HCT116 (cell line): ENCODE results near the gene ISCA1. TPM values are rescaled to one million over a fixed set of nuclear protein-coding genes. Genes with fewer than 3 reads are reported as not detected.

ENCODE experiments used
- ATAC-seq: fragments of 200-7000 bp; cut with Tn5 transposase; 2 replicates; pipeline ENCODE4 v1.9.1; 2020; ENCODE audit warnings: mild to moderate bottlenecking, moderate library complexity
- BruUV-seq: library from RNA; stranded (reverse); fragments of 400-500 nt; replicated peaks from 2 replicates; lab custom pipeline; 2021; lab: Mats Ljungman, UMichigan
- CTCF ChIA-PET: fragments of 300-600 bp; sonication (Branson Sonifier 250); formaldehyde crosslinking; loops from one replicate; lab custom pipeline; 2021; ENCODE audit warnings: antibody characterized with exemption; lab: Charles Lee
- POLR2A ChIA-PET: fragments of 300-600, 350-600 bp; sonication (Branson Sonifier 250); formaldehyde crosslinking; loops from one replicate; lab custom pipeline; 2021; ENCODE audit warnings: antibody characterized with exemption; lab: Charles Lee
- RAD21 ChIA-PET, 2 experiments: fragments of 300-600 bp; sonication (Branson Sonifier 250); formaldehyde crosslinking; loops; one replicate each; lab custom pipeline; 2023; ENCODE audit warnings: low total read pairs in 2 of 2; ENCODE audit not compliant: uncharacterized antibody in 2 of 2, unreplicated experiment in 2 of 2, low non-redundant PET in 1 of 2; lab: Charles Lee
- DNase-seq: peaks from one replicate; pipeline ENCODE4 v3.0.0-alpha.2; 2010; ENCODE audit warnings: low read depth, low spot score
- H2AFZ ChIP-seq: fragments of 200-600 bp; shearing (Covaris generic), sonication (generic); 2 replicates; pipeline ENCODE4 v1.6.1; 2017; ENCODE audit warnings: low read depth, mixed run types, mixed read lengths, antibody characterized with exemption, low read length; ENCODE audit not compliant: poor library complexity, severe bottlenecking
- H3K27ac ChIP-seq: 2 replicates; pipeline ENCODE4 v1.5.1; 2012; ENCODE audit warnings: low read depth, low read length
- H3K27me3 ChIP-seq: fragments of 200-600 bp; sonication (generic); 2 replicates; pipeline ENCODE4 v1.6.1; 2016; ENCODE audit warnings: mixed run types, low read length, mixed read lengths; ENCODE audit not compliant: insufficient read depth
- H3K36me3 ChIP-seq, 2 experiments: fragments of 200-500 bp in 1 of 2; fragments of 200-600 bp in 1 of 2; sonication (Bioruptor generic) in 1 of 2; sonication (generic) in 1 of 2; 2 replicates each; pipeline versions ENCODE4 v1.5.1 to v1.6.1; 2014 to 2016; ENCODE audit warnings: low read length in 2 of 2, inconsistent platforms in 1 of 2, mixed read lengths in 1 of 2, mixed run types in 1 of 2; ENCODE audit not compliant: insufficient read depth in 2 of 2, control insufficient read depth in 1 of 2
- H3K4me1 ChIP-seq, 2 experiments: fragments of 200-600 bp in 1 of 2; sonication (generic) in 1 of 2; 2 replicates each; pipeline versions ENCODE4 v1.5.1 to v1.6.1; 2012 to 2017; ENCODE audit warnings: low read length in 2 of 2, inconsistent platforms in 1 of 2, mild to moderate bottlenecking in 1 of 2, mixed read lengths in 1 of 2, mixed run types in 1 of 2, moderate library complexity in 1 of 2; ENCODE audit not compliant: insufficient read depth in 2 of 2, control insufficient read depth in 1 of 2
- H3K4me2 ChIP-seq: fragments of 200-600 bp; sonication (generic); 2 replicates; pipeline ENCODE4 v1.6.1; 2017; ENCODE audit warnings: mixed run types, low read length, mixed read lengths
- H3K4me3 ChIP-seq, 2 experiments: fragments of 200-600 bp in 1 of 2; sonication (generic) in 1 of 2; replicated peaks in 1 of 2; 2 replicates each; pipeline ENCODE4 v1.5.1; 2011 to 2016; ENCODE audit warnings: low read length in 2 of 2, control low read depth in 1 of 2, low read depth in 1 of 2, mild to moderate bottlenecking in 1 of 2, mixed read lengths in 1 of 2, mixed run types in 1 of 2
- H3K79me2 ChIP-seq: fragments of 200-600 bp; sonication (generic); 2 replicates; pipeline ENCODE4 v1.6.1; 2017; ENCODE audit warnings: mild to moderate bottlenecking, mixed run types, low read length, moderate library complexity, mixed read lengths; ENCODE audit not compliant: insufficient read depth
- H3K9ac ChIP-seq: fragments of 200-600 bp; sonication (generic); 2 replicates; pipeline ENCODE4 v1.6.1; 2016; ENCODE audit warnings: low read length, mixed read lengths
- H3K9me2 ChIP-seq: fragments of 200-600 bp; sonication (generic), shearing (Covaris generic); 2 replicates; pipeline ENCODE4 v1.6.1; 2017; ENCODE audit warnings: mixed run types, mild to moderate bottlenecking, moderate library complexity; ENCODE audit not compliant: insufficient read depth
- H3K9me3 ChIP-seq, 2 experiments: fragments of 200-500 bp in 1 of 2; fragments of 200-600 bp in 1 of 2; sonication (Bioruptor generic) in 1 of 2; sonication (generic) in 1 of 2; 2 replicates each; pipeline ENCODE4 v1.6.1; 2014 to 2017; ENCODE audit warnings: low read length in 2 of 2, mixed read lengths in 2 of 2, inconsistent platforms in 1 of 2, low read depth in 1 of 2, mild to moderate bottlenecking in 1 of 2, mixed run types in 1 of 2, moderate library complexity in 1 of 2; ENCODE audit not compliant: control insufficient read depth in 1 of 2, insufficient read depth in 1 of 2
- H4K20me1 ChIP-seq: fragments of 200-600 bp; sonication (generic), shearing (Covaris generic); 2 replicates; pipeline ENCODE4 v1.6.1; 2017; ENCODE audit warnings: mixed run types, mild to moderate bottlenecking, moderate library complexity; ENCODE audit not compliant: insufficient read depth
- CEBPB ChIP-seq: IDR thresholded peaks from 2 replicates; pipeline ENCODE4 v1.6.1; 2012; ENCODE audit warnings: low read depth
- ELF1 ChIP-seq: IDR thresholded peaks from 2 replicates; pipeline ENCODE4 v1.6.1; 2012; ENCODE audit warnings: low read depth, borderline replicate concordance
- EZH2 ChIP-seq: fragments of 200-600 bp; sonication (generic); IDR thresholded peaks from 2 replicates; pipeline ENCODE4 v1.6.1; 2017; ENCODE audit warnings: antibody characterized with exemption, mixed run types
- JUND ChIP-seq: IDR thresholded peaks from 2 replicates; pipeline ENCODE4 v1.6.1; 2012
- POLR2A ChIP-seq: IDR thresholded peaks from 2 replicates; pipeline ENCODE4 v1.7.0; 2011; ENCODE audit warnings: borderline replicate concordance; ENCODE audit not compliant: insufficient read depth, insufficient read length; ENCODE audit errors: extremely low read depth
- SIN3A ChIP-seq: IDR thresholded peaks from 2 replicates; pipeline ENCODE4 v1.6.1; 2012; ENCODE audit warnings: low read depth
- SP1 ChIP-seq: IDR thresholded peaks from 2 replicates; pipeline ENCODE4 v1.6.1; 2012; ENCODE audit warnings: low read depth
- SRF ChIP-seq: IDR thresholded peaks from 2 replicates; pipeline ENCODE4 v1.6.1; 2012; ENCODE audit warnings: low read depth
- TCF7L2 ChIP-seq: IDR thresholded peaks from 2 replicates; pipeline ENCODE4 v1.7.0; 2011; ENCODE audit warnings: borderline replicate concordance, inconsistent platforms; ENCODE audit not compliant: insufficient read depth, insufficient read length; ENCODE audit errors: extremely low read depth
- YY1 ChIP-seq: IDR thresholded peaks from 2 replicates; pipeline ENCODE4 v1.6.1; 2011; ENCODE audit warnings: low read length, low read depth, moderate library complexity, mild to moderate bottlenecking; ENCODE audit not compliant: insufficient replicate concordance; ENCODE audit errors: extremely low read depth
- ZBTB33 ChIP-seq: IDR thresholded peaks from 2 replicates; pipeline ENCODE4 v1.6.1; 2011; ENCODE audit warnings: mild to moderate bottlenecking, low read length, moderate library complexity; ENCODE audit not compliant: insufficient replicate concordance; ENCODE audit errors: extremely low read depth
- ZNF274 ChIP-seq: fragments of 200-500 bp; sonication (Bioruptor generic); IDR thresholded peaks from 2 replicates; pipeline ENCODE4 v1.6.1; 2014; ENCODE audit warnings: mild to moderate bottlenecking, low read depth, low read length, inconsistent platforms
- intact Hi-C: fragments of 100-400 bp; cut with micrococcal nuclease; formaldehyde crosslinking; loops from 2 replicates; pipeline ENCODE4 v1.10.0; 2022
- total RNA-seq: library from RNA; stranded (reverse); gene quantifications from one replicate; pipeline ENCODE4 v1.2.1, GENCODE V29; 2021; ENCODE audit not compliant: unreplicated experiment
- TF ChIP-seq, protein P1 (sequence below): IDR thresholded peaks from 2 replicates; pipeline ENCODE4 v1.6.1; 2012
- TF ChIP-seq, protein P2 (sequence below): IDR thresholded peaks from 2 replicates; pipeline ENCODE4 v1.6.1; 2012; ENCODE audit warnings: low read depth
- TF ChIP-seq, protein P3 (sequence below): IDR thresholded peaks from 2 replicates; pipeline ENCODE4 v1.6.1; 2012
- TF ChIP-seq, protein P4 (sequence below), 3 experiments: fragments of 200-600 bp in 1 of 3; sonication (generic) in 1 of 3; IDR thresholded peaks in 2 of 3; conservative IDR thresholded peaks in 1 of 3; 2 replicates each; pipeline ENCODE4 v1.5.1; 2012 to 2017; ENCODE audit warnings: low read depth in 2 of 3, low read length in 2 of 3, antibody characterized with exemption in 1 of 3, borderline replicate concordance in 1 of 3, control low read depth in 1 of 3, mild to moderate bottlenecking in 1 of 3, mixed read lengths in 1 of 3, mixed run types in 1 of 3, moderate library complexity in 1 of 3; ENCODE audit not compliant: insufficient read depth in 1 of 3

The ISCA1 gene
- total RNA-seq, 1 experiment from 2014 or later = 25.7 TPM

DNA sequence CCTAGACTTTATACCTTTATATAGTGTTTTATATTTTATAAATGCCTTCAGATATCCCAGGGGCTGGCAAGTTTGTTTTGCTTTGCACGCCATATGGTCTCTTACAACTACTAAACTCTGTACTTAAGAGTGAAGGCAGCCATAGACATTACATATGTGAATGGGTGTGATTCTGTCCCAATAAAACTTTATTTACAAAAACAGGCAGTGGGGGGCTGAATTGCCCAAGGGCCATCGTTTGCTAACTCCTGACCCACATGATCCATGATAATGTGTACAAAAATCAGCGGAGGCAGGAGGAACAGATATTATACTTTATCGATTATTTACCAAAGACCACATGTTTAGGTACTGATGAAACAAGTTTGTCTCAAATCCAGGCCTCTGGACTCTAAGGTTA is 35.8 kb upstream of the ISCA1 start:
- Histone ChIP-seq H3K27ac (no peak overlapping the region), H3K4me3 (no peak overlapping the region), H3K9ac (no peak overlapping the region), H3K4me1 (no peaks in the 10 kb centered on the region), H3K36me3 (peaks cover 18 to 37% of the 10 kb centered on the region in 2 experiments; a peak in 3 of 4 replicates), H3K4me2 (no peak overlapping the region), H4K20me1 (no peaks in the 10 kb centered on the region), H3K27me3 (no peaks in the 10 kb centered on the region), H3K79me2 (no peaks in the 10 kb centered on the region), H2AFZ (no peak overlapping the region), H3K9me2 (no peaks in the 10 kb centered on the region), H3K9me3 (no peaks in the 10 kb centered on the region)
- CTCF ChIA-PET = no interaction called here
- no peak for DNase-seq
- TF ChIP-seq JUND (no peak), POLR2A (no peak), SIN3A (no peak), EZH2 (no peak), ZNF274 (no peak), YY1 (no peak), CEBPB (no peak), ELF1 (no peak), SP1 (no peak), ZBTB33 (no peak), SRF (no peak), TCF7L2 (no peak)
- TF ChIP-seq, protein P1, sequence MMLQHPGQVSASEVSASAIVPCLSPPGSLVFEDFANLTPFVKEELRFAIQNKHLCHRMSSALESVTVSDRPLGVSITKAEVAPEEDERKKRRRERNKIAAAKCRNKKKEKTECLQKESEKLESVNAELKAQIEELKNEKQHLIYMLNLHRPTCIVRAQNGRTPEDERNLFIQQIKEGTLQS = no peak
- TF ChIP-seq, protein P2, sequence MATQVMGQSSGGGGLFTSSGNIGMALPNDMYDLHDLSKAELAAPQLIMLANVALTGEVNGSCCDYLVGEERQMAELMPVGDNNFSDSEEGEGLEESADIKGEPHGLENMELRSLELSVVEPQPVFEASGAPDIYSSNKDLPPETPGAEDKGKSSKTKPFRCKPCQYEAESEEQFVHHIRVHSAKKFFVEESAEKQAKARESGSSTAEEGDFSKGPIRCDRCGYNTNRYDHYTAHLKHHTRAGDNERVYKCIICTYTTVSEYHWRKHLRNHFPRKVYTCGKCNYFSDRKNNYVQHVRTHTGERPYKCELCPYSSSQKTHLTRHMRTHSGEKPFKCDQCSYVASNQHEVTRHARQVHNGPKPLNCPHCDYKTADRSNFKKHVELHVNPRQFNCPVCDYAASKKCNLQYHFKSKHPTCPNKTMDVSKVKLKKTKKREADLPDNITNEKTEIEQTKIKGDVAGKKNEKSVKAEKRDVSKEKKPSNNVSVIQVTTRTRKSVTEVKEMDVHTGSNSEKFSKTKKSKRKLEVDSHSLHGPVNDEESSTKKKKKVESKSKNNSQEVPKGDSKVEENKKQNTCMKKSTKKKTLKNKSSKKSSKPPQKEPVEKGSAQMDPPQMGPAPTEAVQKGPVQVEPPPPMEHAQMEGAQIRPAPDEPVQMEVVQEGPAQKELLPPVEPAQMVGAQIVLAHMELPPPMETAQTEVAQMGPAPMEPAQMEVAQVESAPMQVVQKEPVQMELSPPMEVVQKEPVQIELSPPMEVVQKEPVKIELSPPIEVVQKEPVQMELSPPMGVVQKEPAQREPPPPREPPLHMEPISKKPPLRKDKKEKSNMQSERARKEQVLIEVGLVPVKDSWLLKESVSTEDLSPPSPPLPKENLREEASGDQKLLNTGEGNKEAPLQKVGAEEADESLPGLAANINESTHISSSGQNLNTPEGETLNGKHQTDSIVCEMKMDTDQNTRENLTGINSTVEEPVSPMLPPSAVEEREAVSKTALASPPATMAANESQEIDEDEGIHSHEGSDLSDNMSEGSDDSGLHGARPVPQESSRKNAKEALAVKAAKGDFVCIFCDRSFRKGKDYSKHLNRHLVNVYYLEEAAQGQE = no peak
- TF ChIP-seq, protein P3, sequence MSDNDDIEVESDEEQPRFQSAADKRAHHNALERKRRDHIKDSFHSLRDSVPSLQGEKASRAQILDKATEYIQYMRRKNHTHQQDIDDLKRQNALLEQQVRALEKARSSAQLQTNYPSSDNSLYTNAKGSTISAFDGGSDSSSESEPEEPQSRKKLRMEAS = no peak
- TF ChIP-seq, protein P4, sequence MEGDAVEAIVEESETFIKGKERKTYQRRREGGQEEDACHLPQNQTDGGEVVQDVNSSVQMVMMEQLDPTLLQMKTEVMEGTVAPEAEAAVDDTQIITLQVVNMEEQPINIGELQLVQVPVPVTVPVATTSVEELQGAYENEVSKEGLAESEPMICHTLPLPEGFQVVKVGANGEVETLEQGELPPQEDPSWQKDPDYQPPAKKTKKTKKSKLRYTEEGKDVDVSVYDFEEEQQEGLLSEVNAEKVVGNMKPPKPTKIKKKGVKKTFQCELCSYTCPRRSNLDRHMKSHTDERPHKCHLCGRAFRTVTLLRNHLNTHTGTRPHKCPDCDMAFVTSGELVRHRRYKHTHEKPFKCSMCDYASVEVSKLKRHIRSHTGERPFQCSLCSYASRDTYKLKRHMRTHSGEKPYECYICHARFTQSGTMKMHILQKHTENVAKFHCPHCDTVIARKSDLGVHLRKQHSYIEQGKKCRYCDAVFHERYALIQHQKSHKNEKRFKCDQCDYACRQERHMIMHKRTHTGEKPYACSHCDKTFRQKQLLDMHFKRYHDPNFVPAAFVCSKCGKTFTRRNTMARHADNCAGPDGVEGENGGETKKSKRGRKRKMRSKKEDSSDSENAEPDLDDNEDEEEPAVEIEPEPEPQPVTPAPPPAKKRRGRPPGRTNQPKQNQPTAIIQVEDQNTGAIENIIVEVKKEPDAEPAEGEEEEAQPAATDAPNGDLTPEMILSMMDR (IDR thresholded peaks at IDR 0.05 in 2 of 3, conservative IDR thresholded peaks at IDR 0.05 in 1 of 3; ENCODE audit: borderline replicate concordance in 1 of 3, insufficient read depth in 1 of 3, low read depth in 2 of 3, low read length in 2 of 3) = no peak
- intact Hi-C loops = no loop called here
- POLR2A ChIA-PET = no interaction called here
- no TSS peak for BruUV-seq
- no peak for ATAC-seq
- RAD21 ChIA-PET = no interaction called here
